Endothelial cell of umbilical vein (primary cell): ENCODE measurements around the gene STAT5A. TPM values are rescaled to one million over a fixed set of nuclear protein-coding genes. Genes with fewer than 3 reads are reported as not detected.

Experiments
- BruUV-seq: library from RNA; stranded (reverse); fragments of 400-500 nt; replicated peaks from 2 replicates; lab custom pipeline; 2021; lab: Mats Ljungman, UMichigan
- CTCF ChIA-PET: fragments of 300-600, 350-600 bp; sonication (Branson Sonifier 250); formaldehyde crosslinking; loops from one replicate; lab custom pipeline; 2021; ENCODE audit warnings: antibody characterized with exemption, inconsistent platforms; lab: Charles Lee
- POLR2A ChIA-PET: fragments of 300-600, 350-600 bp; sonication (Branson Sonifier 250); formaldehyde crosslinking; loops from one replicate; lab custom pipeline; 2021; ENCODE audit warnings: antibody characterized with exemption, inconsistent platforms; lab: Charles Lee
- DNase-seq: peaks from one replicate; pipeline ENCODE4 v3.0.0-alpha.2; 2011; ENCODE audit warnings: low read depth, low spot score
- FAIRE-seq: peaks from 2 replicates; lab custom pipeline; 2011; peaks lifted over from hg19 to GRCh38; lab: Jason Lieb, UNC
- H2AFZ ChIP-seq: 2 replicates; pipeline ENCODE4 v1.6.0; 2012; ENCODE audit warnings: low read depth, low read length, control low read depth, inconsistent platforms
- H3K27ac ChIP-seq: 2 replicates; pipeline ENCODE4 v1.5.1; 2011; ENCODE audit warnings: low read depth, mild to moderate bottlenecking, control low read depth, low read length, moderate library complexity; ENCODE audit not compliant: insufficient read depth
- H3K27me3 ChIP-seq, 2 experiments: 2 replicates each; pipeline versions ENCODE4 v1.6.0 to v1.6.1; 2011; ENCODE audit warnings: low read length in 2 of 2, mixed read lengths in 1 of 2; ENCODE audit not compliant: control insufficient read depth in 2 of 2, insufficient read depth in 2 of 2
- H3K36me3 ChIP-seq, 2 experiments: 2 replicates in 1 of 2; 3 replicates in 1 of 2; pipeline ENCODE4 v1.5.1; 2011; ENCODE audit warnings: low read length in 2 of 2, mild to moderate bottlenecking in 1 of 2, moderate library complexity in 1 of 2; ENCODE audit not compliant: control insufficient read depth in 2 of 2, insufficient read depth in 2 of 2; ENCODE audit errors: extremely low read depth in 1 of 2
- H3K4me1 ChIP-seq: 3 replicates; pipeline ENCODE4 v1.5.1; 2011; ENCODE audit warnings: mild to moderate bottlenecking, low read length; ENCODE audit not compliant: control insufficient read depth, insufficient read depth; ENCODE audit errors: extremely low read depth
- H3K4me2 ChIP-seq: 2 replicates; pipeline ENCODE4 v1.6.1; 2011; ENCODE audit warnings: low read length, control low read depth, mixed read lengths; ENCODE audit not compliant: insufficient read depth
- H3K4me3 ChIP-seq, 3 experiments: fragments of 200-600 bp in 1 of 3; sonication (generic), shearing (Covaris generic) in 1 of 3; replicated peaks in 1 of 3; 2 replicates each; pipeline ENCODE4 v1.5.1; 2011 to 2016; ENCODE audit warnings: control low read depth in 3 of 3, low read length in 3 of 3, mild to moderate bottlenecking in 2 of 3, inconsistent platforms in 1 of 3, low read depth in 1 of 3, moderate library complexity in 1 of 3; ENCODE audit not compliant: insufficient read depth in 1 of 3
- H3K79me2 ChIP-seq: 2 replicates; pipeline ENCODE4 v1.6.0; 2012; ENCODE audit warnings: low read length, inconsistent platforms; ENCODE audit not compliant: control insufficient read depth, insufficient read depth
- H3K9ac ChIP-seq: replicated peaks from 2 replicates; pipeline ENCODE3; 2011; ENCODE audit warnings: low read length, control low read depth; ENCODE audit not compliant: insufficient read depth; ENCODE audit errors: extremely low read depth
- H3K9me1 ChIP-seq: replicated peaks from 3 replicates; pipeline ENCODE4 v1.6.0; 2011; ENCODE audit warnings: mild to moderate bottlenecking, low read length; ENCODE audit not compliant: control insufficient read depth, insufficient read depth; ENCODE audit errors: extremely low read depth
- H3K9me3 ChIP-seq: replicated peaks from 2 replicates; pipeline ENCODE4 v1.5.1; 2012; ENCODE audit warnings: low read length, inconsistent platforms; ENCODE audit not compliant: control insufficient read depth, insufficient read depth
- H4K20me1 ChIP-seq: replicated peaks from 2 replicates; pipeline ENCODE3; 2011; ENCODE audit warnings: mild to moderate bottlenecking, low read length; ENCODE audit not compliant: control insufficient read depth, insufficient read depth; ENCODE audit errors: extremely low read depth
- EZH2 ChIP-seq: IDR thresholded peaks from 2 replicates; pipeline ENCODE4 v1.6.1; 2012; ENCODE audit warnings: borderline replicate concordance, low read depth, mild to moderate bottlenecking, moderate library complexity, low read length, inconsistent platforms; ENCODE audit not compliant: severe bottlenecking
- FOS ChIP-seq: IDR thresholded peaks from 2 replicates; pipeline ENCODE4 v1.6.1; 2011; ENCODE audit warnings: mild to moderate bottlenecking, low read length, moderate library complexity, borderline replicate concordance; ENCODE audit not compliant: insufficient read depth
- GATA2 ChIP-seq: IDR thresholded peaks from 2 replicates; pipeline ENCODE4 v1.7.0; 2011; ENCODE audit warnings: low read depth, mild to moderate bottlenecking, moderate library complexity, mixed read lengths, low read length; ENCODE audit not compliant: insufficient read length, insufficient read depth
- JUN ChIP-seq: IDR thresholded peaks from 2 replicates; pipeline ENCODE4 v1.6.1; 2011; ENCODE audit warnings: borderline replicate concordance, low read depth; ENCODE audit not compliant: insufficient read length, insufficient read depth
- MYC ChIP-seq: IDR thresholded peaks from one replicate; pipeline ENCODE4 v1.6.1; 2011; ENCODE audit warnings: mild to moderate bottlenecking, low read depth, low read length
- POLR2A ChIP-seq: IDR thresholded peaks from 2 replicates; pipeline ENCODE4 v1.6.1; 2012; ENCODE audit warnings: low read depth, mild to moderate bottlenecking, control low read depth, low read length
- POLR2AphosphoS5 ChIP-seq: IDR thresholded peaks from 2 replicates; pipeline ENCODE4 v1.6.1; 2012; ENCODE audit warnings: low read depth, mild to moderate bottlenecking, control low read depth, low read length, moderate library complexity; ENCODE audit not compliant: insufficient read depth
- dilution Hi-C: fragments of 300-500 bp; cut with MboI; formaldehyde crosslinking; loops from one replicate; pipeline ENCODE4 v1.15.0; 2019; ENCODE audit warnings: low sequenced_read_pairs; ENCODE audit not compliant: extremely low pct_ligation_motif_present
- intact Hi-C: fragments of 100-400 bp; cut with micrococcal nuclease; formaldehyde crosslinking; loops from one replicate; pipeline ENCODE4 v1.10.0; 2022
- polyA plus RNA-seq, 4 experiments: library from polyadenylated mRNA; depleted of rRNA in 3 of 4; stranded (reverse) in 3 of 4; unstranded in 1 of 4; fragments of >200 nt; gene quantifications; 2 replicates each; pipeline versions ENCODE4 v1.2.1 to v1.2.3, GENCODE V29; 2011 to 2012; ENCODE audit warnings: missing spikeins in 1 of 4
- total RNA-seq: library from RNA; stranded (reverse); gene quantifications from 2 replicates; pipeline ENCODE4 v1.2.3, GENCODE V29; 2021
- TF ChIP-seq, protein P1 (sequence below), 2 donors: IDR thresholded peaks; 1 replicate in 1 of 2; 2 replicates in 1 of 2; pipeline ENCODE4 v1.5.1; 2011; ENCODE audit warnings: low read length in 2 of 2, mild to moderate bottlenecking in 2 of 2, moderate library complexity in 2 of 2, control low read depth in 1 of 2, inconsistent platforms in 1 of 2, low read depth in 1 of 2; ENCODE audit not compliant: insufficient read depth in 1 of 2; ENCODE audit errors: extremely low read depth in 1 of 2
- TF ChIP-seq, protein P2 (sequence below): IDR thresholded peaks from 2 replicates; pipeline ENCODE4 v1.6.1; 2011; ENCODE audit not compliant: insufficient read depth, insufficient read length

Gene STAT5A
- total and polyA plus RNA-seq, 2 donors (not counting 3 experiments of a cell fraction or from before 2014, with no cell fraction given): 18.0 to 23.4 TPM

DNA sequence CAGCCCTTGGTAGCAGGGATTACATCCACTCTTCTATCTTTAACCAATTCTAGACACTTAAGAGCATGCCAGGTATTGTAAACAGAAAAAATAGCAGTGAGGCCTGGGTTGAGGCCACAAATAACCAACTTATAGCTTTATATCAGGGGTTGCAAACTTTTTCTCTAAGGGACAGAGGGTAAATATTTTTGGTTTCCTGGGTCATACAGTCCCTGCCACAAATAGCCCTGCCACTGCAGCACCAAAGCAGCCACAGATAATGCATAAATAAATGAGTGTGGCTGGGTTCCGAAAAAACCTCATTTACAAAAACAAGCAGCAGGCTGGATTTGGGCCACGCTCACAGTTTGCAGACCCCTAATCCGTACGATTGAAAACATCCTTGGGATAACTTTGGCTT lies 53.3 kb downstream of the STAT5A start:
- dilution Hi-C loops: loop anchor here (25.0 kb wide), 1 partner anchor 171 kb away; no protein-coding TSS in a partner anchor
- ChIA-PET POLR2A (no interaction called here), CTCF (interaction anchor here (1.1 to 2.3 kb wide), 5 partner anchors 13 to 186 kb away, joined by 4 to 9 read pairs (median 6); no protein-coding TSS in a partner anchor)
- Histone ChIP-seq H2AFZ (no peak overlapping the region), H3K4me3 (no peak overlapping the region), H3K27me3 (no peaks in the 10 kb centered on the region), H3K36me3 (peaks cover 11 to 26% of the 10 kb centered on the region in 2 experiments), H3K9me1 (no peaks in the 10 kb centered on the region), H4K20me1 (no peaks in the 10 kb centered on the region), H3K4me1 (peaks cover 23% of the 10 kb centered on the region), H3K27ac (no peak overlapping the region), H3K79me2 (peaks cover 6% of the 10 kb centered on the region), H3K9me3 (no peaks in the 10 kb centered on the region), H3K4me2 (no peak overlapping the region), H3K9ac (no peak overlapping the region)
- no peak for DNase-seq
- intact Hi-C loops: no loop called here
- no TSS peak for BruUV-seq
- TF ChIP-seq JUN: no peak
- no peak for TF ChIP-seq POLR2A
- TF ChIP-seq EZH2: no peak
- TF ChIP-seq FOS: no peak
- TF ChIP-seq POLR2AphosphoS5: no peak
- no peak for TF ChIP-seq MYC
- TF ChIP-seq GATA2: no peak
- TF ChIP-seq, protein P1, sequence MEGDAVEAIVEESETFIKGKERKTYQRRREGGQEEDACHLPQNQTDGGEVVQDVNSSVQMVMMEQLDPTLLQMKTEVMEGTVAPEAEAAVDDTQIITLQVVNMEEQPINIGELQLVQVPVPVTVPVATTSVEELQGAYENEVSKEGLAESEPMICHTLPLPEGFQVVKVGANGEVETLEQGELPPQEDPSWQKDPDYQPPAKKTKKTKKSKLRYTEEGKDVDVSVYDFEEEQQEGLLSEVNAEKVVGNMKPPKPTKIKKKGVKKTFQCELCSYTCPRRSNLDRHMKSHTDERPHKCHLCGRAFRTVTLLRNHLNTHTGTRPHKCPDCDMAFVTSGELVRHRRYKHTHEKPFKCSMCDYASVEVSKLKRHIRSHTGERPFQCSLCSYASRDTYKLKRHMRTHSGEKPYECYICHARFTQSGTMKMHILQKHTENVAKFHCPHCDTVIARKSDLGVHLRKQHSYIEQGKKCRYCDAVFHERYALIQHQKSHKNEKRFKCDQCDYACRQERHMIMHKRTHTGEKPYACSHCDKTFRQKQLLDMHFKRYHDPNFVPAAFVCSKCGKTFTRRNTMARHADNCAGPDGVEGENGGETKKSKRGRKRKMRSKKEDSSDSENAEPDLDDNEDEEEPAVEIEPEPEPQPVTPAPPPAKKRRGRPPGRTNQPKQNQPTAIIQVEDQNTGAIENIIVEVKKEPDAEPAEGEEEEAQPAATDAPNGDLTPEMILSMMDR (IDR thresholded peaks at IDR 0.05; ENCODE audit: extremely low read depth in 1 of 2, insufficient read depth in 1 of 2, low read depth in 1 of 2, low read length in 2 of 2): no peak
- TF ChIP-seq, protein P2, sequence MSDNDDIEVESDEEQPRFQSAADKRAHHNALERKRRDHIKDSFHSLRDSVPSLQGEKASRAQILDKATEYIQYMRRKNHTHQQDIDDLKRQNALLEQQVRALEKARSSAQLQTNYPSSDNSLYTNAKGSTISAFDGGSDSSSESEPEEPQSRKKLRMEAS: no peak
- FAIRE-seq: no peak
